GM19240 (cell line): ENCODE data around the gene INSYN1.
"Not testable (repeated sequence)": the region's sequence is repeated elsewhere in the genome, so short reads cannot be mapped to it uniquely, and the experiment has no call there.

Experiments
- DNase-seq: peaks from one replicate; pipeline ENCODE4 v3.0.0; 2011; ENCODE audit warnings: low spot score; ENCODE audit not compliant: insufficient read length

Gene INSYN1, protein sequence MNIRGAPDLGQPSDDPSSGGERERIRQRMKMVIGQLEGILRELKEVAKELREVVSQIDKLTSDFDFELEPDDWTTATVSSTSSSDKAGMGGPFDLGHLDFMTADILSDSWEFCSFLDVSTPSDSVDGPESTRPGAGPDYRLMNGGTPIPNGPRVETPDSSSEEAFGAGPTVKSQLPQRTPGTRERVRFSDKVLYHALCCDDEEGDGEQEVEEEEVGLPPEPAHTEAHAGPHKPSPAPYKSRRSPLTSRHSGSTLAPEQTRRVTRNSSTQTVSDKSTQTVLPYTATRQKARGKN

GRCh38 chr15:73753250-73754130 is at the start of gene INSYN1:
Gene INSYN1 (minus strand): TSS chr15:73753351. CDS start chr15:73751130, 2,221 bp downstream.
- no peak for DNase-seq

GRCh38 chr15:73802431-73803041 is 49.4 kb upstream of the INSYN1 start:
- no peak for DNase-seq

DNA sequence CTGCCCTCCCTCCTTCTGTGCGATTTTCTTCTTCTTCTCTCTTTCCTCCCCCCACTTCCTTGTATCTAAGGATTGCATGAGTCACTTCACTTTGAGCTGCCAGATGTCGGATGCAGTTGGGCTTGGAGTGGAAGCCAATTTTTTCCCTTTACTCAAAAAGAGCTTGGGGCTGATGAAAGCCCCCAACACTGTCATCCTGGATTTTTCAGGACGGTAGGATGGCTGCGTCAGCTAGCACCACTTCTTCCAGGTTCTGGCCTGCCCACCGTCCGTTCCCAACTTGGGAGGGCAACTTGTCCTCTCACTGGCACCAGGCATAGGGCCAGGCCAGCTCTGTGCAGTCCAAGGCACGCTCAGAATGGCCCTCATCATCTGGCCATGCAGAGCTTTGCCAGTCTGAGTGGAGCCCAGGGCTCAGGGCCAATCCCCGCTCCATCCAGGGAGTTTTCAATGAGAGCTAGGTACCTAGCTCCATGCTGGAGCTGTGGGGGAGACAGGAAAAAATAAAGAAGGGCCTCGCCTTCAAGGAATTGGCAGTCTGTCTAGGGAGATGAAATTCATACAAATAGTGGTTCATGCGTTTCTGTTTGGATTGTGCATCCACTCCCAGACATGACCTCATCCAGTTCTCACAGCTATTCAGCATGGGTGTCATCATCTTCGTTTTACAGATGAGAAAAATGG is 47.7 kb upstream of the INSYN1 start:
- no peak for DNase-seq

GRCh38 chr15:73799466-73799865 is 46.3 kb upstream of the INSYN1 start:
- DNase-seq, result no peak

GRCh38 chr15:73797366-73798158 is 44.4 kb upstream of the INSYN1 start:
- DNase-seq, result no peak

- no peak for DNase-seq
Measured at GRCh38 chr15:73796331-73796831, 43.2 kb upstream of the INSYN1 start.

DNA sequence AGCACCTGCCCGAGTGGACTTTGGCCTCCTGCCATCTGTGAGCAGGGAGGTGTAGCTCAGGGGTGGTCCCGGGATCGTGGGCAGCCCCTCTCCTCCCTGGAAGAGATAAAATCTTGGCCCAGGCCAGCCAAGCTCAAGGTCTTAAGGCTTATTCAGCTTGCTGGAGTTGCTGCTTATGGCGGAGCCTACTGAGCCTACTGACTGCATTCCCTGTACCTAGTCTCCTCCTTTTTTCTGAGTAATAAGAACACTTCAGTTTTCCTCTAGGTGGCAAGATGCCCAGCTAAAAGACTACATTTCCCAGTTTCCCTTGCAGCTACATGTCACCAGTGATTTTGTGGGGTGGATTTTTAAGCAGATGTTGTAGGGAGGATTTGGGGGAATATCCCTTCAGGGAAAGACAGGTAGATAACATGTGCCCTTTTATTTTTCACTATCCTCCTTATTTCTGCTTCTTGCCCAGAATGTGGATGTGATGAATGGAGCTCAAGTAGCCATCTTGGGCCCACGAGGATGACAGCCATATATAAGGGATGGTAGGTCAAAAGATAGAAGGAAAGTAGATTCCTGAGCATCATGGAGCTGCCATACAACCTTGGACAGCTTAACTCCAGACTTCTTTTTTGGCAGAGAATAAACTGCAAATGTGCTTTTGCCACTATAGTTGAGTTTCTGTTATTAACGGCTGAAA is 41.4 kb upstream of the INSYN1 start:
- no peak for DNase-seq

GRCh38 chr15:73792899-73793541 is 39.9 kb upstream of the INSYN1 start:
- not testable (repeated sequence) for DNase-seq

DNA sequence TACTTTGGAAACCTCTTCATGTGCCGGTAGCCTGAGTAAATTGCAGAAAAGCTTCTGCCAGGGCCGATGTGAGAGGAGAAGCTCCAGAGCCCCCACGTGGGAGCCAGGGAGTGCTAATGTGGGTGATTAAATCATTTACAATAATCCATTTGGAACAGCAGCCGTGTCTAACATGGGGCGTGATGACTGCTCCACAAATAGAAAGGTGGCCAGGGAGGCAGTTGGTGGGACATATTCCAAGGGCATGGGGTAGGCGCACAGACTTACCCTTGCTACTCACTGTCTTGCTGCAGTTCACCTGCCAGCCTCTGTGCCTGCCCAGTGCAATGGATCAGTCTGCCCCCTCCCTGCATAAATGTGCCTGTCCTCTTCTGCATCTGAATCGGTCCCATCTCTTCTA is 39.3 kb upstream of the INSYN1 start:
- DNase-seq, result no peak

DNA sequence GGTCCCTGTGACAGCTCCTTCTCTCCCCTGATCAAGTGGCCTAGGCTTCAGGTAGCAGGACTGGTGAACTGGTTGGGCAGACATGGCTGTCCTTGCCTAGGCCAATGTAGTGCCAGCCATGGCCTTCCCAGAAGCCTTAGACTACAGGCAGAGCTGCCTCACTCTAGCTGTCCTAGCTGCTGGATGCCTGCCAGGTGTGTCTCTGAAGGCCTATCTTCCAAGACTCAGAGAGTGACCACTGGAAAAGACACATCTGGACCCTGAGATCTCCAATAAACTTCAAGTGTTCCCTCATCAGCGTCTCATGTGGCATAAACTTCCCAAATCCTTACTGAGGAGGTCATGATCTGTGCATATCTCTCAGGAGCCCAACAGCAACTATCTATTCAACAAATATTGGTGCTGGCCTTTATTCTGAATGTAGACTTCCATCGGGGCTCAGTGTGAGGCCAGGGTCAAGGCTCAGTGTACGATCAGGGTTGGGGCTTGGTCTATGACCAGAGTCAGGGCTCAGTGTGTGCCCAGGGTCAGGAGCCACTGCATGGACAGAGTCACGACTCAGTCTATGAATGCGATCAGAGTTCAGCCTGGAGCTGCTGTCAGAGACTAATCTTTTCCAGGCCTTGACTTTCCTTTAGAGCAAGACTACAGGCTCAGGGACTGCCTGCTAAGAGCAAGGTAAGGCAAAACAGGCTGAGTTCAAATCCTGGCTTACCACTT is 36.5 kb upstream of the INSYN1 start:
- DNase-seq, result no peak

- no peak for DNase-seq
Measured at GRCh38 chr15:73787621-73788020, 34.5 kb upstream of the INSYN1 start.

DNA sequence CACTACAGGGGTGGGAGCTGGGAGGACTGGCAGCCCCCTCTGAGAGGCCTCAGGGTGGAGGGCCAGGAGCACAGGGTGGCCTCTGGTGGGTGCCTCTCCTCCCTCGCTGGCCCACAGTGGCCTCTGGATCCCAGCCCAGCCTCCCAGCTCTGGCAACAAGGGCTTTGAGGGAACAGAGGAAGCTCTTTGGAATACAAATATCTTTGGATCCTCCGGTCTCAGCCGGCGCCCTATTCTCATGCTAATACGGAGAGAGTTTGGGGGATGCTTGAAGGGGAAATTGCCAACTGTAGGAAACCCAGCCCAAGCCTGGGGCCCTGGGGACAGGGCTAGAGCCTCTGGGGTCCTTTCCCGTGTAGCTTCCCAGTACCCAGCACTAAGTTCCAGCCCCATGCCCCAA is 33.4 kb upstream of the INSYN1 start:
- no peak for DNase-seq

DNA sequence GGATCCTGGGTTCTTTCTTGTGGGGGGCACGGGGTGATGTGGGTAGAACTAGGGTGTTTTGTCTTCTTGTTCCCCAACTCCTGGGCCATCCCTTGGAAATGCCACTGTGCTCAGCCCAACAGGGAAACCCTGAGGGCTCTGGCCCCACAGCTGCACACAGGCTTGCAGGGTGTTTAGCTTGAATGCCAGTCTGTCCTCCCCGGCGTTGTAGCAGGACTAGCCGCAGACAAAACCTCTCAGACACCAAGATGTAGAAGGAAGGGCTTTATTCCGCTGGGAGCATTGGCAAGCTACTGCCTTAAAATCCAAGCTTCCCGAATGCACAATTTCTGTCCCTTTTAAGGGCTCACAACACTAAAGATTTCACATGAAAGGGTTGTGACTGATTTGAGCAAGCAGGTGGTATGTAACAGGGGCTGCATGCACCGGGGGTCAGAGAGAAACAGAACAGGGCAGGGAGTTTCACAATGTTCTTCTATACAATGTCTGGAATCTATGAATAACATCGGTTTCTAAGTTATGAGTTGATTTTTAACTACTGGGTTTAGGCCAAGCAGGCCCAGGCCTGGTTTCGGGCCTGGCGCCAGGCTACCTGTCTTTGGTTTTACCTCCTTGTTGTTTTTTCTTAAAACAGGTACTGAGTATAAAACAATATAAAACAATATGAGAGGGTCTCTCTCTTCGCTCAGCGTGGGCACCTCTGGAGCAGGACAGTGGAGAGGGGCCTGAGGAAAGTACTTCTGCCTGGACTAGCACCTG is 32.3 kb upstream of the INSYN1 start:
- DNase-seq, result not testable (repeated sequence)

GRCh38 chr15:73784291-73784690 is 31.1 kb upstream of the INSYN1 start:
- DNase-seq, result no peak

DNA sequence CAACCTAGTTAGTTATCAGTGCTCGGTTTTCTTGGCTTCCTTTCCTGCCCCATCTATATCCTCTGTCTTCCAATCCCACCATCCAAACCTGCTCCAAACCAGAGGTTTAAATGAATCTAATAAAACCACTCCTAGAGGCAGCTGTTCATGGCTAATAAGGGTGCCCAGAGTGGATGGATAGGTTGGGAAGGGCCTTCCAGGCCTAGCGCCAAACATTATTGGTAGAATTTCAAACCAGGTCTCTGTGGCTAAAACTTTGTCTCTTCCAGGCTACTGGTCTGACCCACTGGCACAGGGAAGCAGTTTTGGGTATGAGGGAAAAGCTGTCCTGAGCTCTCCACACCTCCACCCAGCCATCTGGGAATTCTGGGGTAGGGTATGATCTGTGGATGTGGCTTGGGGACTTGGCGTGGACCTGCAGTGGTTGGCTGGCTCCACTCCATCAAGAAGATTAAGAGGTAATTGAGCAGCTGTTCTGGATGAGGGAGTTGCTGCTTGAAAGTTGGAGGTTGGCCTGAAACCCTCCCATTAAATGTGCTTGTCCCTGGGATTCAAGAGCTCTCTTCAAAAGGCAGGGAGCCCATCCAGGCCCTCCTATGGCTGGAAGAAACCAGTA is 29.3 kb upstream of the INSYN1 start:
- DNase-seq, result no peak

GRCh38 chr15:73781038-73781925 is 28.1 kb upstream of the INSYN1 start:
- no peak for DNase-seq

DNA sequence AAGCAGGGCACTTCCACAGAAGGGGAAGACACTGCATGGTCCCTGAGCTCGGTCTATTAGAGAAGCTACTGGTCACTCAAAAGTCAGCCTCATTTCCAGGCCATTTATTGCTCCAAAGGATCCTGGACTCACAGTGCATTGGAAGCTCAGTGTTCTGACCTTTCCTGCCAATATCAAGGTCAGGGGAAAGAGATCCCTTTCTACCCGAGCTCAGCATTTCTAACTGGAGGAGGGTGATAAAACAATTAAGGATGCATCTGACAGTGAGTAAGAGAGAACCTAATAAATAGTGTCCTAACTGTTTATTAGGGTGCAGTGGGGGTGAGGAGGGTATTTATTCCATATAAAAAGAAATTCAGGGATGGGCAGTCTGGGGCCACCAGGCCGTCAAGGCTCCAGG is 26.8 kb upstream of the INSYN1 start:
- no peak for DNase-seq
